ENCODE data around the gene ADH4. TPM values are rescaled to one million over a fixed set of nuclear protein-coding genes. Genes with fewer than 3 reads are reported as not detected.

ADH4 gene
- total RNA-seq, 4 donors from 2014 or later, result 0.13 to 0.64 TPM; not detected in 2

DNA sequence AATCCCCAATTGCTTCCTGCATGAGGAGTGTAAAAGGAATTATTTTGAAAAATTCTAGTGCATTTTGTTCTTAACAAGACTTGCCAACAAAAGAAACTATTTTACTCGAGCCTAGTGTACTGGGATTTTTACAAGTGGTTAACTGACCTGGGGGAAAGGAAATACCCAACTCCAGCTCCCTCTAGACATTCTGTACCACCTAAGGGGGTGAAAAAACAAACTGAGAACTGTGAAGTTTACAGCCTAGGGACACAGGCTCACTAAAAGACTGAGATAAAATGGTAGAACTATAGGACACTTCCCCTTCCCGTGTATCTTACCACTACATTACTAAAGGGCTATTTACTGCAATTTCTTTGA, 52.9 kb downstream of the ADH4 start:
- TF ChIP-seq, protein P1, sequence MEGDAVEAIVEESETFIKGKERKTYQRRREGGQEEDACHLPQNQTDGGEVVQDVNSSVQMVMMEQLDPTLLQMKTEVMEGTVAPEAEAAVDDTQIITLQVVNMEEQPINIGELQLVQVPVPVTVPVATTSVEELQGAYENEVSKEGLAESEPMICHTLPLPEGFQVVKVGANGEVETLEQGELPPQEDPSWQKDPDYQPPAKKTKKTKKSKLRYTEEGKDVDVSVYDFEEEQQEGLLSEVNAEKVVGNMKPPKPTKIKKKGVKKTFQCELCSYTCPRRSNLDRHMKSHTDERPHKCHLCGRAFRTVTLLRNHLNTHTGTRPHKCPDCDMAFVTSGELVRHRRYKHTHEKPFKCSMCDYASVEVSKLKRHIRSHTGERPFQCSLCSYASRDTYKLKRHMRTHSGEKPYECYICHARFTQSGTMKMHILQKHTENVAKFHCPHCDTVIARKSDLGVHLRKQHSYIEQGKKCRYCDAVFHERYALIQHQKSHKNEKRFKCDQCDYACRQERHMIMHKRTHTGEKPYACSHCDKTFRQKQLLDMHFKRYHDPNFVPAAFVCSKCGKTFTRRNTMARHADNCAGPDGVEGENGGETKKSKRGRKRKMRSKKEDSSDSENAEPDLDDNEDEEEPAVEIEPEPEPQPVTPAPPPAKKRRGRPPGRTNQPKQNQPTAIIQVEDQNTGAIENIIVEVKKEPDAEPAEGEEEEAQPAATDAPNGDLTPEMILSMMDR (IDR thresholded peaks at IDR 0.05), result no peak
- TF ChIP-seq POLR2A (IDR thresholded peaks at IDR 0.05), result no peak
- intact Hi-C loops (cut with DNase I; ENCODE audit: low total_unique reads), result no loop called here
- DNase-seq (ENCODE audit: low spot score in 2 of 2), result no peak
- H3K4me3 ChIP-seq (ENCODE audit: low read depth, poor library complexity, severe bottlenecking), result no peak overlapping the region
- 24 to 29% methylated on average over 2 of the region's 2 CpGs for WGBS, 2 donors

DNA sequence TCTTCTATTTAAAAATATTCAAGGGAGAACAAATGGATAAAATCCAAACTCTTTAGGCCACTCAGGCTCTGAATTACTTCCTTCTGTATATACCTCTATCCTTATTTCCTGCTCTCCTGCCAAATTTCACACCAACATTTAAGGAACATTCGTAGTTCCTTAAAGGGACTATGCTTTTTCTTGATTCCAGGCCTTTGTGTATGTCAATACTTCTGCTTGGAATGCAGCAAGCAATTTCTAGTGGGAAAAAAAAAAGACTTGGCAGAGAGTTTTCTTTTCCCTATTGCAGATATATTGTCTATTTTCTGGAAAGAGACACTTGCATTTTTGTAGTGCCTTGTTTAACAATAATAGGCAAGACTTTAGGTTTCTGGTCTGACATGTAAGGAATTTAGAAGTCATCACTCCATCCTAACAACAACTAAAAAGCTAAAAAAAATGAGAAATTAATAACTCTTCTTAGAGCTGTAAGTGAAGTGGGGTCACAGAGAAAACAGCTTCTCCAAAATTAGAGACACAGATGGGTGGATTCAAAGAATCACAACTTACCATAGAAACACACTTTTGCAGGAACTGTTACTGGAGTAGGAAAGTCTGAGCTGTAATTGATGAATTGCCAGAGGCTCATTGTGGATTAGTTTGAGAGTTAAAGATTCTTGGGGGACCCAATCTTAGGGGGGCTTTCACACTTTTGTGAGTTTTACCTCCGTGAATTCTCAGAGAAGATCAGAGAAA, 53.4 kb downstream of the ADH4 start:
- no peak for DNase-seq (ENCODE audit: low spot score in 2 of 2)
- intact Hi-C loops (cut with DNase I; ENCODE audit: low total_unique reads), result no loop called here

DNA sequence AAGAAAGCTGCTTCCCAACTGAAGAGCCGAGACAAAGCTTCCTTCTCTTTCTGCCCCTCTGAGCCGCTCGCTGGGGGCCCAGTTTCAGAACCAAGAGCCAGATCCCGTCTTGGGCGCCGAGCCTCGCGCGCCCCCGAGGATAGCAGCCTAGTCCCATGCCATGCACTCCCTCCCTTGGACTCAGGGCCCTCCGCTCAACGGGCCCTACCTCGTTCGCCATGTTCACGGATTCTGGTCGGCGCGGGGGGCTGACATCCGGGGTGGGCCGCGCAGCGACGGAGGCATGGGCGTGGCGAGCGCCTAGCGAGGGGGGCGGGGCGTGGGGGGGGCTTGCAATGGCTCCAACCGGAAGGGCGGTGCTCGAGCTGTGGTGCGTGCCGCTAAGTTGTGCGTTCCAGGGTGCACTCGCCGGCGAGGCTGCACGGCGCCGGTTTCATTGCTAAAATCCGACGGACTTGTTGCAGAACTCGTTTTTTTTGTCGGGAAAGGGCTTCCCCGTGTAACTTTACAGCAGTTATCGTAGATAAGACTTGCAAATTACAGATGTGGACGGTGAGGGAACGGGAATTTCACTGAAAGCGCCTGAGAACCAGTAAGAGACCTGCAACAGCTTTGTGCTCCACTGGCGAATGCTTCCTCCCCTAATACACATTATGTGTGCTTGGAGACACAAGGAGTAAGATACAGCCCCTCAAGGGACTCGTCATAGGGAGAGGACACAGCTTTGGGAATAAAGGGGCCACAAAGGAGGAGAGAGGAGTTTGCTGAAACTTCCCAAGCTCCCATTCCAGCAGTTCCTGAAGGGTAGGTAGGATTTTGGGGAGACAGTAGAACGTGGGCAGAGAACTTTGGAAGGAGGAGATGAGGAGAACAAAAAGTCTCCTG, 55.4 kb downstream of the ADH4 start, which contains the start of gene ADH5:
ADH5 (minus strand) TSS at position 308 of the 885 bp plus-strand sequence; CDS start at position 220, 88 bp downstream.
- peak; percentile 81 to 97 for DNase-seq (ENCODE audit: low spot score in 2 of 2)
- H3K4me3 ChIP-seq (ENCODE audit: low read depth, poor library complexity, severe bottlenecking), result peak within 1 kb of the TSS; percentile 87
- TF ChIP-seq, protein P1 (IDR thresholded peaks at IDR 0.05), result no peak
- TF ChIP-seq POLR2A (IDR thresholded peaks at IDR 0.05), result no peak
- WGBS, 2 donors, result 0 to 1% methylated on average over 30 to 52 of the region's 53 CpGs
- intact Hi-C loops (cut with DNase I; ENCODE audit: low total_unique reads), result no loop called here

More for the DNA sequence above, 53.4 kb downstream of the ADH4 start:
- H3K4me3 ChIP-seq (ENCODE audit: low read depth, poor library complexity, severe bottlenecking), result no peak overlapping the region
- TF ChIP-seq POLR2A (IDR thresholded peaks at IDR 0.05), result no peak
- TF ChIP-seq, protein P1 (IDR thresholded peaks at IDR 0.05), result no peak
- WGBS, 2 donors, result 45 to 46% methylated on average over 2 of the region's 2 CpGs

DNA sequence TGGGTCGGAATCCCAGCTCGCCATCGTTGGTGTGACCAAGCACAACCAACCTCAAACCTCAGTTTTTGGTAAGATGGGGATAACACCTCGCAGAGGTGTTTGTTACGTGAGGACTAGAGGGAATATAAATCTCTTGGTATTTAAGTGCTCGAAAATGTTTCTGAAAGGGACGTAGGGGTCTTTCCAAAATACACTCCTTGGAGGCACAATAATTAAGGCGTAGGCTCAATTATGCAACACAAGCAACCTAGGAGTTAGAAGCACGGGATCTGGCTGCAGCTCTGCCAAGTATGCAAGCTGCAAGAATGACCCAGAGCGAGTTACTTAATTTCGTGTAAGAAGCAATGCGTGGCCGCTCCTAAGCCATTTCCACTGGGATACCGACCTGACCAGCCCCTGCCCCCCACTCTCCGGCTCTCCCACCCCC, 56.1 kb downstream of the ADH4 start:
- 4% methylated on average over 15 of the region's 15 CpGs for WGBS, 2 donors
- TF ChIP-seq POLR2A (IDR thresholded peaks at IDR 0.05), result no peak
- TF ChIP-seq, protein P1 (IDR thresholded peaks at IDR 0.05), result no peak
- peak overlapping the region; percentile 87 for H3K4me3 ChIP-seq (ENCODE audit: low read depth, poor library complexity, severe bottlenecking)
- intact Hi-C loops (cut with DNase I; ENCODE audit: low total_unique reads), result no loop called here
- DNase-seq (ENCODE audit: low spot score in 2 of 2), result peak; percentile 89 to 95

DNA sequence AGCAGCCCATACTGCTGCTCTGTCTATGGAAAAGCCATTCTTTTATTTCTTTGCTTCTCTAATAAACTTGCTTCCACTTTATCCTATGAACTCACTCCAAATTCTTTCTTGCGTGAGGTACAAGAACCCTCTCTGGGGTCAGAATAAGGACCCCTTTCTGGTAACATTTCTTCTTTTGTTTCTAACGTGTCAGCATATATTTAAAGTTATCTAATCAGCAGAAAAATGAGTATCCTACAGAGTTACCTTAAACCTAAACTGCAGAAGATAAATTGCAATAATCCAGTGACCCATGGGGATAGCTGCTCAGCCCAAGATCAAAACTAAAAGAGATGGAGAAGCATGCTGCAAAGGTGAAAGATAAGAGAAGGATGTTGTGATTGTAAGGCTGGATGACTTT, 59.5 kb downstream of the ADH4 start:
- no peak overlapping the region for H3K4me3 ChIP-seq (ENCODE audit: low read depth, poor library complexity, severe bottlenecking)
- no peak for DNase-seq (ENCODE audit: low spot score in 2 of 2)
- WGBS, 2 donors, result 94% methylated on average over 2 of the region's 2 CpGs
- intact Hi-C loops (cut with DNase I; ENCODE audit: low total_unique reads), result no loop called here
- TF ChIP-seq, protein P1 (IDR thresholded peaks at IDR 0.05), result no peak
- TF ChIP-seq POLR2A (IDR thresholded peaks at IDR 0.05), result no peak

Measured in lower leg skin (tissue), 4 donors.